ENCODE results near the gene B4GALT5.

B4GALT5 gene

DNA sequence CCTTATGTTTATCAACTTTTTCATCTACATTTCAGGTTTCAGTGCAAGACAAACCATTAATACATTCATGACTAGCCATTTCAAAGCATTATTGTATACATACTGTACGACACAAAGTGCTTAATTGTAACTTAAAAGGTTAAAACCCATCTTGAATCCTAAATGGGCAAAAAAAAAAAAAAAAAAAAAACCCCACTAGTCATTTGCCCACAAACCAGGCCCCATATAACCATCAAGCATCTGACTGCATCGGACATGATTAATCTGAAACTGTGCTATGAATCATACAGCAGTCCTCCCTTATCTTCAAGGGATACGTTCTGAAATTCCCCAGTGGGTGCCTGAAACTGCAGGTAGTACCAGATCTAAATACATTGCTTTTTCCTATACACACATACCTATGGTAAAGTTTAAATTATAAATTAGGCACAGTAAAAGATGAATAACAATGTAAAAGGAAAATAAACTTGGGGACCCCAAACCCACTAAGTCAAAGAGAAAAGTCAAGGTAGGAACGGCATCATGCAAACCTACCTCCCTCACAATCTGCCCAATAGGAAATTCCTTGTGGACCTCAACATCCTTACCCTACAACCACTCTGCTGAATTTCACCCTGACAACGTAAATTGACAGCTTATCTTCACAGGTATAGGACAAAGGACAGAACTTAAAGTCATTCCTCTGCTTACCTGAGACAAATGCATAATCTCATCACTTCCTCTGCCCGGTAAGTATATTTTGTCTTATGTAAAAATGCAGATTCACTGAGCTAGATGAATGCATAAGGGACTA lies 14.3 kb downstream of the B4GALT5 start:
- DNase-seq = no peak

- no peak for DNase-seq
Observed at GRCh38 chr20:49698477-49698876, 15.2 kb downstream of the B4GALT5 start.

- DNase-seq = peak; percentile 69
Observed at GRCh38 chr20:49697071-49697470, 16.6 kb downstream of the B4GALT5 start.

DNA sequence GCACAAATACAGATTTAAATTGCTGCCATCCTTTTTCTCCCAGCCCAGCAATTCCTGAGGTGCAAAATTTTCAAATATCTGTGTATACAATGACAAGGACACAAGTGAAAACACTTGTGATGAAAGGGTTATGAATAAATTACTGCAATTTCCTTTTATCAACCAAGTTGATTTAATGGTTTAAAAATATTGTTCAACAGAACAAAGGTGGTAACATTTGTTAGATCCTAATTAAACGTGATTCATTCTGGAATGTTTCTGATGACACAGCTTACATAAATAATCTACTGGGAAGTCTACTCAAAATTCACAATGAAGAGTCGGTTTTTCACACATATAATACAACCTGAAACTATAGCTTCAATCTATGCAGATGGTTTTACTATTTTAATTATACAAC lies 17.1 kb downstream of the B4GALT5 start:
- DNase-seq = no peak

DNA sequence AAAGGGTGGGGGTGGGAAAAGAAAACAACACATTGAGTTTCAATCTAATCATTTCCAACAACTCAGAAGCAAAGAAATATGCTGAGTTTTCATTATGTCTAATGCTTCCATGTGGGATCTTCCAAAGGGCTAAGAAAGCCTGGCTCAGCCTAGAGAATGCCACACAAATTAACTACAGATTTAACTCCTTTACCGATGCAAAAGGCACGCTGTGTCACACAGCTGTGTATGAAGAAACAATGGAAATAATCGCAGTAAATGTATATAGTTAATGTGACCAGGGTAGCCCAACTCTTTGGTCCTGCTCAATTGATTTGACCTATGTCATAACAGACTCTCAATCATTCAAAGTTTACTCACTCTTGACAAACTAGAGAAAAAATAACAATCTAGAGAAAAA lies 17.8 kb downstream of the B4GALT5 start:
- no peak for DNase-seq

- DNase-seq = no peak
Observed at GRCh38 chr20:49694450-49695071, 19.1 kb downstream of the B4GALT5 start.

DNA sequence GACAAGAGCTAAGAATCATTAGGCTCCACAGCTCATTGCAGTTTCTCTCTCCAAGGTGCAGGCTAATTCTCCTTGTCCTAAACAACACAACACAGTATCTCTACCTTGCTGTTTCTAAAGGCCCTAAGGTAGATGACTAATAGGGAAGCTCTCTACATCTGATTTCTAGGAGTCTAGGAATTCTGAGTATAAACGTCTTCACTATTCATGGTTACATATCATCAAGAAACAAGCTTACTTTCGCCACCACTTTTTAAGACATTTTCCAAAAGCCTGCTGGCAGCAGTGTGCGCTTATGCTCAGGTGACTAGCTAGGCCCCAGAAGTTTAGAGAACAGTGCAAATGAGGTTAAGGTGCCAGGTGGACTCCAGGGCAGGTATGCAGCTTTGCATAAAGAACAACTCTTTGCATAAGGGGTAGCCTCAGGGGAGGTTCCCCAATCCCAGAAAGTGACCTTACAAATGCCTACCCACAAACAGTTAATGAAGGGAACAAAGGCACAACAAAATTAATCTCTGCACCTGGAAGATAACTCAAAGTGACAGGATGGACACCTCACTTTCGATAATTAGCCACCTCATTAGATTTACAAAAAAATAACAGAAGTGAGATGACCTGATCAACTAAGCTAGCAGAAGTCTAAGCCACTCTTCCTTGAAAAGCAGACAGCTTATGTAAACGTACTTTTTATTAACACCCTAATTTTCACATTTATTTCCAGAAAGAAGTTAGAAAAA lies 20.1 kb downstream of the B4GALT5 start:
- DNase-seq = no peak

DNA sequence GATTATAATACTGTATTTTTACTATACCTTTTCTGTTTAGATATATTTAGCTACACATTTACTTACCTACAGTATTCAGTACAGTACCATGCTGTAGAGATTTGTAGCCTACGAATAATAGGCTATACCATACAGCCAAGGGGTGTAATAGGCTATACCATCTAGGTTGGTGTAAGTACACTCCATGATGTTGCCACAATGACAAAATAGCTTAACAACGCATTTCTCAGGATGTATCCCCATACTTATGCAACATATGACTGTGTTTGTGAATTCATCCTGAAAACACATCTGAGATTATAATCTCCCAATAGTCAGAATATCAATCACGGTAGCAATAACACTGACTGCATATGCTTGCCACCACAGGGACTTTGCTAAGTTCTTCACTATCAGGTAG lies 20.7 kb downstream of the B4GALT5 start:
- no peak for DNase-seq

GRCh38 chr20:49691818-49692568 lies 21.7 kb downstream of the B4GALT5 start:
- no peak for DNase-seq

GRCh38 chr20:49690899-49691620 lies 22.6 kb downstream of the B4GALT5 start:
- DNase-seq = no peak

DNA sequence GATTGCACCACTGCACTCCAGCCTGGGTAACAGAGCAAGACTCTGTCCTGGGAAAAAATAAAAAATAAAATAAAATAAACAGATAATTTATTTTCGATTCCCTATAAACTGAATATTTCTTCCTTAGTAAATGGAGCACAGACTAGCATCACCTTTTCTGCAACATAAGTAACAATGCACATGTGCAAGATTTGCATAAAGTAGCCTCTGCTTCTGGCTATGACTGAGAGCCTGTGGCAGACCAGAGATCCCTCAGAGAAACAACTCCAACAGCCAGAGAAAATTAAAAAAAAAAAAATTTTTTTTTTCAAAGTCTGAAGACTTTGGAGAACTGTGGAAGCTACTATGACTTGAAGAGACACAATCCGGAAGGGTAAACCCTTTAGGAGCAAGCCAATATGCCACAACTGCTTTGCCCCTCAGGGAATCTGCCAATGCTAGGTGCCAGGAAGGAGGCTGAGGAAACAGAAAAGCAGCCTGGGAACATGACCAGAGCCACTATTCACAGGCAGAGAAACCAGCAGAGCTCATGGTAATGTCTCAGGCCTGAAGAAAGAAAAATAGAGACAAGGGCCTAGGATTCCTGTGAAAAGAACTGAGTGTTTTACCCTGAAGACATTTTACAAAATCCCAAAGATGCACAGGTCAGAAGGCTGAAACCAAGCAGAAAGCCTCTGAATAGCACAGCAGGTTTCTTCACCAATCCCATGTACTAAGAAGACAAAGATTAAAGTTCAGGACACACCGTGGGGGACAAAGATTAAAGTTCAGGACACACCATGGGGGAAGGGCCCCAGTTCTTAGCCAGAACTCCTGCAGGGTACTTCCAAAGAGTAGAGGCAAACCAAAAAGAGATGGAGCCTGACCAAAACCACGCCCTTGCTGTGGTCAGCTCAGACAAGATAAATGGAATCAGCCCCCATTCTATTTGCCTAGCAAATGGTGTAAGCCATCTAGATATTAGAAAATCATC lies 25.8 kb downstream of the B4GALT5 start:
- no peak for DNase-seq

DNA sequence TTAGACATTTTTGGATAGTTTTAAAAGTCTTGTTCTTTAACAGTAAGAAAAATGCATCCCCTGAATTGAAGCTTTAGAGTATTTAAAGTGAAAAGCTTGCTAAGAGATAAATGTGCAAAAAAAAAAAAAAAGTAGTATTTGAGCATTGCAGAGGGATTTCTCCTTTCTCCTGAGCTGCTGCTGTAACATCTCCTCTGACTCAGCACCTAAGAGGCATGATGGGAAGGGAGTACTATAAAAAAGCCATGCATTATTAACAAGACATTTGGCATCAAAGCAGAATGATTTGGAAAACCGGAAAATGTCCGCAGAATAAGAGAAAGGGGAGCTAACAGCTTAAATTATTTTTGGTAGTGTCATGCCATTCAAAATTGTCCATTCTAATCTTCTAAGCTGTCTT lies 27.9 kb downstream of the B4GALT5 start:
- DNase-seq = no peak

DNA sequence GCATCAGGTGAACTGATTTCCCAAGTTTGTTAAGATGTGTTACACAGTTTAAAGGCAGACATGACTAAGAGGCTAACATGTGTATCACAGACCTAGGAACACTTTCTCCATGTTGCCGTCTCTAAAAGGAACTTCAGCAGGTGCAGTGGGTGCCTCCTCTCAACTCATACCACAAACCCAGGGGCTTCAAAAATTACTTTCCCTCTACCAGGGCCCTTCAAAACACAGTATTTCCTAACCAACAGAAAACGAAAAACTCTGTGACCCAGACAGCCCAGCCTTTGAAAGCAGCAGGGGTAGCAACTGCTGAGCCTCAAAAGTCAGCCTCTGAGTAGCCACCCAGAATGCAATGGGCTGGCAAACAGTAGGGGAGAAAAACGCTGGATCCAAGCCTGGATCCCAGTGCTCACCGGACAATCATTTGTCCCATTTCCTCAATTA lies 28.5 kb downstream of the B4GALT5 start:
- no peak for DNase-seq

- no peak for DNase-seq
Observed at GRCh38 chr20:49684335-49684997, 29.2 kb downstream of the B4GALT5 start.

DNA sequence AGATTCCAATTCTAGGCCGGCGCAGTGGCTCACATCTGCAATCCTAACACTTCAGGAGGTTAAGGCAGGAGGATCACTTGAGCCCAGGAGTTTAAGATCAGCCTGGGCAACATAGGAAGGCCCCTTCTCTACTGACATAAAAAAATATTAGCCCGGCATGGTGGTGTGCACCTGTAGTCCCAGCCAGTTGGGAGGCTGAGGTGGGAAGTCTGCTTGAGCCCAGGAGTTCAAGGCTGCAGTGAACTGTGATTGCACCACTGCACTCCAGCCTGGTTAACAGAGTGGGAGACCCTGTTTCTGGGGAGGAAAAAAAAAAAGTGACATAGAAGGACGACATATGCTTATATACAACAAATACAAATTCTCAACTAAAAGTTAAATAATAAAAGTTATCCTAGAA lies 30.9 kb downstream of the B4GALT5 start:
- no peak for DNase-seq

DNA sequence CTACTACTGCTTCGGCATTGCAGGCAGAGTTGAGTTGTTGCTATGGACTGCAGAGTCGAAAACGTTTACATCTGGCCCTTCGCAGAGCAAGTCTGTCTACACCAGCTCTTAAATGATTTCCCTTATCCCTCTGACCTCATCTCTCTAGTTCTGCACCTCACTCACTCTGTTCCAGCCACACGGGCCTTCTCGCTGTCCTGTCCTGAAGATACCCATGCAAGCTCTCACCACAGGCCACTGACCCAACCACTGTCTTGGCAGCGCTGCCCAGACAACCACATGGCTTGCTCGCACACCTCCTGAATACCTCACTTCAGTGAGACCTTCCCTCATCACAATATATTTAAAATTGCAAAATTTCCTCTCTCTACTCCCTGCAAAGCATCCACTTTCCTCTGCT lies 31.4 kb downstream of the B4GALT5 start:
- no peak for DNase-seq

GRCh38 chr20:49681850-49682216 lies 31.8 kb downstream of the B4GALT5 start:
- no peak for DNase-seq

DNA sequence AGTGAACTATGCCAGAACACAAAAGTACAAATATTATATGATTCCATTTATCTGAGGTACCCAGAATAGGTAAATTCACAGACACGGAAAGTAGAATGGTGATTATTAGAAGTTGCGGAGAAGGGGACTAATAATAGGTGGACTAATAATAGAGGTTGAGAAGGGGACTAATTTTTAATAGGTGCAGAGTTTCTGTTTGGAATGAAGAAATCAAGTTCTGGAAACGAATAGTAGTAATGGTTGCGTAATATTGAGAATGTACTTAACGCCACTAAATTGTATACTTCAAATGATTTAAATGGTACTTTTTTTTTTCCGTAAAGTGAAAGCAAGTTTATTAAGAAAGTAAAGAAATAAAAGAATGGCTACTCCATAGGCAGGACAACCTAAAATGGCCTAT lies 33.2 kb downstream of the B4GALT5 start:
- no peak for DNase-seq

- DNase-seq = no peak
Observed at GRCh38 chr20:49679634-49680033, 34.0 kb downstream of the B4GALT5 start.

Data from NCI-H510A (cell line).